SK-N-MC (cell line): ENCODE results near the gene SPAG4.

Experiments
- EZH2 ChIP-seq: fragments of 200-600 bp; sonication (generic); IDR thresholded peaks from one replicate; pipeline ENCODE4 v1.6.1; 2017; ENCODE audit warnings: antibody characterized with exemption
- FOXP2 ChIP-seq: optimal IDR thresholded peaks from 2 replicates; pipeline ENCODE3; 2011; ENCODE audit warnings: mild to moderate bottlenecking, moderate library complexity; ENCODE audit not compliant: insufficient read depth; ENCODE audit errors: extremely low read length, control extremely low read depth
- POLR2AphosphoS5 ChIP-seq: IDR thresholded peaks from 2 replicates; pipeline ENCODE4 v1.6.1; 2012; ENCODE audit warnings: mild to moderate bottlenecking, low read depth, low read length, borderline replicate concordance

DNA sequence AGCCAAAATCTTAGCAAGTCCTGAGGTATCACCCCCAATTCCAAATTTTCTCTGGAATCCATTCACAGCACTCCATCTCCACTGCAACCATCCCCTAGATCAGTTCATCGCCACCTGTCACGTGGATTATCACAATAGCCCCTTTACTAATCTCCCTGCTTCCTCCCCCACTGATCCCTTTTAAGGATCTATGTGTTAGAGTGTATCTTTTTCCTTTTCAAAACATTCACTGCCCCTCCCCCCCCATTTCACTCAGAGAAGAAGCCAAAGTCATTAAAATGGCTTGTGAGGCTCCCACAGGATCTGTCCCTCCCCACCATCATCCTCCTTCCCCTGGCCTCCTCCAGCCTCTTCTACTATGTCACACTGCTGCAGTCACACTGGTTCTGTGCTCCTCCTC is 18.4 kb upstream of the SPAG4 start:
- no peak for TF ChIP-seq POLR2AphosphoS5
- no peak for TF ChIP-seq EZH2
- no peak for TF ChIP-seq FOXP2
